Uterus (tissue), 4 donors: ENCODE measurements around the gene LRFN3. TPM values are rescaled to one million over a fixed set of nuclear protein-coding genes. Genes with fewer than 3 reads are reported as not detected.

ENCODE experiments used
- DNase-seq, 2 donors: peaks; one replicate each; pipeline ENCODE4 v3.0.0-alpha.2; 2019 to 2020
- H3K27ac ChIP-seq, 2 donors: fragments of 200-600 bp; sonication (generic); 1 replicate in 1 of 2; 2 replicates in 1 of 2; pipeline ENCODE4 v1.5.1; 2016 to 2018
- H3K27me3 ChIP-seq, 2 donors: fragments of 200-600 bp; sonication (generic); one replicate each; pipeline ENCODE4 v1.5.1; 2018 to 2019; ENCODE audit warnings: control low read depth in 1 of 2
- H3K36me3 ChIP-seq, 2 donors: fragments of 200-600 bp; sonication (generic); one replicate each; pipeline ENCODE4 v1.5.1; 2019; ENCODE audit warnings: control low read depth in 1 of 2
- H3K4me1 ChIP-seq, 2 donors: fragments of 200-600 bp; sonication (generic); one replicate each; pipeline ENCODE4 v1.5.1; 2018 to 2019; ENCODE audit warnings: control low read depth in 1 of 2
- H3K4me3 ChIP-seq, 2 donors: fragments of 200-600 bp; sonication (generic); 1 replicate in 1 of 2; 2 replicates in 1 of 2; pipeline ENCODE4 v1.5.1; 2018 to 2019; ENCODE audit warnings: mild to moderate bottlenecking in 1 of 2
- H3K9me3 ChIP-seq, 2 donors: fragments of 200-600 bp; sonication (generic); one replicate each; pipeline ENCODE4 v1.5.1; 2019; ENCODE audit warnings: control low read depth in 1 of 2
- CTCF ChIP-seq, 4 experiments: fragments of 200-600 bp in 2 of 4; fragments of 450-650 bp in 2 of 4; sonication (generic) in 2 of 4; IDR thresholded peaks; one replicate each; pipeline ENCODE4 v1.5.1; 2016 to 2019; ENCODE audit warnings: antibody characterized with exemption in 4 of 4, mild to moderate bottlenecking in 2 of 4, moderate library complexity in 1 of 4
- POLR2A ChIP-seq, 2 donors: fragments of 450-650 bp; IDR thresholded peaks; one replicate each; pipeline ENCODE4 v1.6.1; 2016; ENCODE audit warnings: antibody characterized with exemption in 2 of 2, mild to moderate bottlenecking in 1 of 2, moderate library complexity in 1 of 2
- intact Hi-C: fragments of 100-400 bp; cut with DNase I; formaldehyde crosslinking; loops from one replicate; pipeline ENCODE4 v1.15.1; 2023; ENCODE audit warnings: low total_unique reads
- total RNA-seq, 4 donors: library from RNA; depleted of rRNA in 3 of 4; stranded (reverse); fragments of >200 nt in 3 of 4; gene quantifications; one replicate each; pipeline versions ENCODE4 v1.1.0 to v1.2.4, GENCODE V29; 2014 to 2023
- donor health status: DM: yes; HTN: yes; CAD: no.

LRFN3 gene
- total RNA-seq, 4 donors from 2014 or later: 3.1 to 22.4 (median 9.6) TPM

GRCh38 chr19:35921012-35921411 lies 15.2 kb upstream of the LRFN3 start:
- no peak overlapping the region for H3K27ac ChIP-seq
- H3K4me1 ChIP-seq: no peaks in the 10 kb centered on the region
- no peaks in the 10 kb centered on the region for H3K9me3 ChIP-seq
- no peak for TF ChIP-seq POLR2A (IDR thresholded peaks at IDR 0.05)
- no peak for TF ChIP-seq CTCF (IDR thresholded peaks at IDR 0.05)
- no peaks in the 10 kb centered on the region for H3K36me3 ChIP-seq
- H3K27me3 ChIP-seq: no peaks in the 10 kb centered on the region
- DNase-seq: no peak
- intact Hi-C loops: no loop called here
- no peak overlapping the region for H3K4me3 ChIP-seq

- DNase-seq: no peak
- no peak overlapping the region for H3K4me3 ChIP-seq
- intact Hi-C loops: no loop called here
- H3K36me3 ChIP-seq: no peaks in the 10 kb centered on the region
- H3K27ac ChIP-seq: no peak overlapping the region
- no peaks in the 10 kb centered on the region for H3K9me3 ChIP-seq
- TF ChIP-seq CTCF (IDR thresholded peaks at IDR 0.05): no peak
- TF ChIP-seq POLR2A (IDR thresholded peaks at IDR 0.05): no peak
- no peaks in the 10 kb centered on the region for H3K4me1 ChIP-seq
- no peaks in the 10 kb centered on the region for H3K27me3 ChIP-seq
These were observed 10.7 kb upstream of the LRFN3 start for GRCh38 chr19:35925501-35925900.

GRCh38 chr19:35928507-35928906 lies 7.7 kb upstream of the LRFN3 start:
- H3K36me3 ChIP-seq: no peaks in the 10 kb centered on the region
- intact Hi-C loops: no loop called here

GRCh38 chr19:35929876-35930275 lies 6.3 kb upstream of the LRFN3 start:
- no peak for TF ChIP-seq POLR2A (IDR thresholded peaks at IDR 0.05)
- no peak for TF ChIP-seq CTCF (IDR thresholded peaks at IDR 0.05)
- intact Hi-C loops: loop anchor here (10.0 kb wide), 2 partner anchors 45 to 145 kb away; no protein-coding TSS in a partner anchor
- Histone ChIP-seq H3K27me3 (no peaks in the 10 kb centered on the region), H3K4me3 (no peak overlapping the region), H3K9me3 (no peaks in the 10 kb centered on the region), H3K4me1 (no peaks in the 10 kb centered on the region), H3K27ac (no peak overlapping the region), H3K36me3 (no peaks in the 10 kb centered on the region)
- no peak for DNase-seq

More at GRCh38 chr19:35928507-35928906, 7.7 kb upstream of the LRFN3 start:
- no peak overlapping the region for H3K27ac ChIP-seq
- H3K4me1 ChIP-seq: no peaks in the 10 kb centered on the region
- H3K4me3 ChIP-seq: no peak overlapping the region
- H3K27me3 ChIP-seq: no peaks in the 10 kb centered on the region
- TF ChIP-seq CTCF (IDR thresholded peaks at IDR 0.05) (no peak), POLR2A (IDR thresholded peaks at IDR 0.05) (no peak)
- no peak for DNase-seq
- no peaks in the 10 kb centered on the region for H3K9me3 ChIP-seq

- peaks cover 0 to 5% of the 10 kb centered on the region in 2 donors for H3K4me1 ChIP-seq
- H3K4me3 ChIP-seq: peak overlapping the region in 1 of 2 donors; percentile 1
- no peaks in the 10 kb centered on the region for H3K9me3 ChIP-seq
- H3K27me3 ChIP-seq: no peaks in the 10 kb centered on the region
- intact Hi-C loops: loop anchor here (10.0 kb wide), 2 partner anchors 47 to 147 kb away; no protein-coding TSS in a partner anchor
- DNase-seq: peak; percentile 99
- peak; percentile 71 to 87 for TF ChIP-seq POLR2A (IDR thresholded peaks at IDR 0.05)
- TF ChIP-seq CTCF (IDR thresholded peaks at IDR 0.05): peak; percentile 90 to 100 (median 98)
- H3K27ac ChIP-seq: peak overlapping the region; percentile 58 to 70
- no peaks in the 10 kb centered on the region for H3K36me3 ChIP-seq
These were observed 4.9 kb upstream of the LRFN3 start for GRCh38 chr19:35931161-35931873.
